ENCODE measurements around the gene NEK11.

- no peak for TF ChIP-seq EZH2 (IDR thresholded peaks at IDR 0.05; ENCODE audit: borderline replicate concordance, low read length)
- TF ChIP-seq CTCF (conservative IDR thresholded peaks at IDR 0.05 in 1 of 2, IDR thresholded peaks at IDR 0.05 in 1 of 2; ENCODE audit: extremely low read depth in 1 of 2, insufficient read depth in 1 of 2, low read depth in 1 of 2, low read length in 2 of 2) = no peak
Measured at GRCh38 chr3:131360191-131360755, 333.6 kb downstream of the NEK11 start.
